Upper lobe of right lung (tissue), 1 donor: ENCODE measurements around the gene SURF4. TPM values are rescaled to one million over a fixed set of nuclear protein-coding genes. Genes with fewer than 3 reads are reported as not detected.

Experiments used
- ATAC-seq: fragments of 200-7000 bp; cut with Tn5 transposase; one replicate; pipeline ENCODE4 v1.9.1; 2020; ENCODE audit warnings: mild to moderate bottlenecking, moderate library complexity
- DNase-seq: peaks from one replicate; pipeline ENCODE4 v3.0.0-alpha.2; 2020
- H3K27ac ChIP-seq: fragments of 200-600 bp; one replicate; pipeline ENCODE4 v1.8.0; 2022
- H3K27me3 ChIP-seq: fragments of 200-600 bp; one replicate; pipeline ENCODE4 v1.8.0; 2022; ENCODE audit warnings: mild to moderate bottlenecking
- H3K36me3 ChIP-seq: fragments of 200-600 bp; one replicate; pipeline ENCODE4 v1.8.0; 2022
- H3K4me1 ChIP-seq: fragments of 200-600 bp; one replicate; pipeline ENCODE4 v1.8.0; 2022
- H3K4me3 ChIP-seq: fragments of 200-600 bp; one replicate; pipeline ENCODE4 v1.8.0; 2022; ENCODE audit warnings: mild to moderate bottlenecking
- H3K9me3 ChIP-seq: fragments of 200-600 bp; one replicate; pipeline ENCODE4 v1.8.0; 2022
- CTCF ChIP-seq: fragments of 200-600 bp; IDR thresholded peaks from one replicate; pipeline ENCODE4 v1.8.0; 2022; ENCODE audit warnings: antibody characterized with exemption
- intact Hi-C: fragments of 100-400 bp; cut with DNase I; formaldehyde crosslinking; loops from one replicate; pipeline ENCODE4 v1.11.0; 2022
- total RNA-seq: library from RNA; stranded (reverse); fragmentation: NEBNext Ultra II Directional; extraction: Animal tissue kit (Norgen Biotek cat#: 25700); gene quantifications from one replicate; pipeline ENCODE4 v1.2.1, GENCODE V29; 2021
- donor health status: DM: no; HTN: yes; CAD: no; lungs with severe emphysema.

Gene SURF4
- total RNA-seq, 1 donor from 2014 or later: 142 TPM

DNA sequence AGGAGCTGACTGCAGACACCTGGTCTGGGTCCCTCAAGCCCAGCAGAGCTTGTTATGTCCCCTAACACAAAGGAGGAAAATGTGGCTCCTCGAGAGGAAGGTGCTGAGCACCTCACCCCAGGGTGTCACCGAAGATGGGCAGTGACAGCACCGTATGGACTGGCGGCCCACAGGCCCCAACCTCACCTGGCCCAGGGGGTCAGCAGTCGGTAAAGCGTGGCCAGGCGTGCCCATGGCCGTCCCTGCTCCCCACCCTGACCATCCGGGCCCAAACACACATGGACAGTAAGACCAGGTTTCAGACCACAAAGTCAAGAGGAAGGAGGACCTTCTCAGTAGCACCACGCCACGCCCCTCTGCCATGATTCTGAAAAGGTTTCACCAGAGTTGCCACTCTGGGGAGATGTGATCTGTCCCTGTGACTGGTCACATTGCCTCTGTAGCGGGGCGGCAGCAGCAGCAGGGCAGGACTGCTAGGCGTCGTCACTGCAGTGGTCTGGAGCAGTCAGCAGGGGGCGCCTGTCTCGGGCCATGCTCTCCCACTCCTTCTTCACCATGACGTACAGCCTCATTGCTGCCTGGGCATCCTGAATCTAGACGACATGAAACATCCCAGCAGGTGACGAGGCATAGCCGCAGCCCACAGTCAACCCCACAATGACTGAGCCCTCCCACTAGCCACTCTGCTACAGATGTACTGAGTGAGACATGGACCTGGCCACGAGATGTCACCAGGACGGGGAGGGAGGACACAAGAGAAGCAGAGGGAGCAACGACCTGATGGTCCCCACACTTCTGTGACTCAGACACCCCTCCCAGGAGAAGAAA lies 30.8 kb upstream of the SURF4 start:
- H3K4me1 ChIP-seq: no peaks in the 10 kb centered on the region
- no peak overlapping the region for H3K27ac ChIP-seq
- H3K9me3 ChIP-seq: no peaks in the 10 kb centered on the region
- ATAC-seq (peak; percentile 92), DNase-seq (peak; percentile 89)
- H3K4me3 ChIP-seq: no peak overlapping the region
- peak; percentile 93 for TF ChIP-seq CTCF
- intact Hi-C loops: loop anchor here (5.0 kb wide), 1 partner anchor 76 kb away; no protein-coding TSS in a partner anchor
- H3K27me3 ChIP-seq: no peaks in the 10 kb centered on the region
- peaks cover 70% of the 10 kb centered on the region for H3K36me3 ChIP-seq

DNA sequence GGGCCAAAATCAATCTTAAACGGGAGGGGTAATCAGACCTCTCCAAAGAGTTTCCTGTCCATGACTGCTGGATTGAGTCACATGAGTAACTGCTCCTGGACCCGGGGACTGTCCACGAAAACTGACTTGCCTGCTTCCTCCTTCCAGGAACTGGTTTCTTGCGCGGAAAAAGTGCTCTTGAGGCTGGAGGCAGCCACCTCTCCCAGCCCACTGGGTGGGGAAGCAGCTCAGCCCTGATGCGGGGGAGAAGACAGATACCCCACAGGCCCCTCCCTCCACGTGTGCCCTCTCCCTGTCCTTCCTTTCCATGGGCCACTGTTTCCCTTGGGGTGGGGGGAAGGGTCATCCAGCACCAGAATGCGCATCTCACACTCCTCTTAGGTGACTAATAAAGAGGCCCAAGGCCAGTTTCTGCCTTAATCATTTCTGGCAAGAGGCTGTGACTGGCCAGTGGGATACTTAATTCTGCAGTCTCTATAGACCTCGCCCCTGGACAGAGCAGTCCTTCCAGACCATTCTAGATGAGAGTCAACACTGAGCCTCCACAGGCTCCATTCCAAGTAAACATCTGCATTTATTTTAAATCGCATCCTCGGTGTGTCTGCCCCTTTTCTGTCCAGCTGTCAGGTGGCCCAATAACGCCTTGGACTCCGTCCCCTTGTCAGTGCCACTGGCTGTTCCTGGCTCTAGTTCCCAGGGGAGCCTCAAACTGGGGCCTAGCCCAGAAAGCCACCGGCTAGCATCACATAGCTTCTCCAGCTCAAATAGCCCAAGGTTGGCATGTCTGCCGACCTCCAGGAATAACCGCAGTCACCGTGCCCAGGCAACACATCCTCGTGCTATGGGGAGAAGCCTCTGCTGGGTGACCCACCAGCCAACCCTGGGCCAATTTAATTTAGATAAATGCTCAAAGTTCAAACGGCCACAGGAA lies 29.9 kb upstream of the SURF4 start:
- no peak for ATAC-seq
- no peak for DNase-seq
- intact Hi-C loops: loop anchor here (5.0 kb wide), 1 partner anchor 77 kb away; no protein-coding TSS in a partner anchor
- no peak for TF ChIP-seq CTCF
- no peaks in the 10 kb centered on the region for H3K9me3 ChIP-seq
- H3K4me3 ChIP-seq: no peak overlapping the region
- H3K27me3 ChIP-seq: no peaks in the 10 kb centered on the region
- no peak overlapping the region for H3K27ac ChIP-seq
- no peaks in the 10 kb centered on the region for H3K4me1 ChIP-seq
- H3K36me3 ChIP-seq: peaks cover 62% of the 10 kb centered on the region

- H3K9me3 ChIP-seq: no peaks in the 10 kb centered on the region
- DNase-seq: no peak
- intact Hi-C loops: loop anchor here (5.0 kb wide), 1 partner anchor 78 kb away; no protein-coding TSS in a partner anchor
- H3K4me1 ChIP-seq: no peaks in the 10 kb centered on the region
- no peaks in the 10 kb centered on the region for H3K27me3 ChIP-seq
- H3K4me3 ChIP-seq: no peak overlapping the region
- no peak for TF ChIP-seq CTCF
- H3K27ac ChIP-seq: no peak overlapping the region
- ATAC-seq: no peak
- H3K36me3 ChIP-seq: peaks cover 50% of the 10 kb centered on the region
These were observed 28.7 kb upstream of the SURF4 start for GRCh38 chr9:133404454-133405002.

DNA sequence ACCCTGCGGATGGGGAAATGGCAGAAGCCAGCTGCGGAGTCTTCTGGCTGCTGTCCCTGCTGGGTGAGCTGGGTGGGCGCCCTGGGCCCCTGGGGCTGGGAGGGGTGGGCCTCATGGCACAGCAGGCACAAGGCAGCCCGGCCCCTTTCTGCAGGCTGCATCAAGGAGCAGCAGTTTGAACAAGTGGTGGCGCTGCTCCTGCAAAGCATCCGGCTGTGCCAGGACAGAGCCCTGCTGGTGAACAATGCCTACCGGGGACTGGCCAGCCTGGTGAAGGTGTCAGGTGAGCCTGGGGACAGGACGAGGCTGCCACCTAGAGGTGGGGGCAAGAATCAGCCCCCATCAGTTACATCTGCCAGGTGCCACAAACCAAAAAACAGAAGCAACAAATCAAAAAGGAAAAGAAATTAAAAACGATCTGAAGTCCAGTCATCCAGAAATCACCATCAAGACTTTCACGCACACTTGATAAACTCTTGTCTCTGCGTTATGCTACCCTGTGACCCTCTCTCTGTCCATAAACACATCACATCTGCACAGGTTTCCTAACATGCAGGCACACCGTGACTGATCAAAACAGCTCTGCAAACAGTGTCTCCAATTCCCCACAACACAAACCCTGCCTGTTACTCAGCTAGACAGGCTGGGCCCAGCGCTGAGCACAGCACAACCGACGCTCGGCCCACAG lies 28.1 kb upstream of the SURF4 start:
- intact Hi-C loops: no loop called here
- no peaks in the 10 kb centered on the region for H3K4me1 ChIP-seq
- DNase-seq (peak; percentile 82), ATAC-seq (peak; percentile 80)
- peak; percentile 60 for TF ChIP-seq CTCF
- H3K36me3 ChIP-seq: peaks cover 43% of the 10 kb centered on the region
- no peak overlapping the region for H3K27ac ChIP-seq
- H3K4me3 ChIP-seq: no peak overlapping the region
- no peaks in the 10 kb centered on the region for H3K27me3 ChIP-seq
- H3K9me3 ChIP-seq: no peaks in the 10 kb centered on the region

- Histone ChIP-seq H3K4me3 (no peak overlapping the region), H3K36me3 (peaks cover 34% of the 10 kb centered on the region), H3K27ac (no peak overlapping the region), H3K27me3 (no peaks in the 10 kb centered on the region), H3K9me3 (no peaks in the 10 kb centered on the region), H3K4me1 (no peaks in the 10 kb centered on the region)
- intact Hi-C loops: no loop called here
- TF ChIP-seq CTCF: no peak
- ATAC-seq: no peak
- DNase-seq: no peak
These were observed 26.8 kb upstream of the SURF4 start for GRCh38 chr9:133402689-133403088.
